Neuronal stem cell (in vitro differentiated cells): Measurements from ENCODE around the gene HCN1.
"Not testable (repeated sequence)": the region's sequence is repeated elsewhere in the genome, so short reads cannot be mapped to it uniquely, and the experiment has no call there.

ENCODE experiments used
- DNase-seq: peaks from one replicate; pipeline ENCODE4 v3.0.0-alpha.2; 2013; ENCODE audit warnings: low spot score
- H2AFZ ChIP-seq: one replicate; pipeline ENCODE4 v1.6.1; 2013; ENCODE audit warnings: mild to moderate bottlenecking, low read length, inconsistent platforms
- H2AK5ac ChIP-seq: 2 replicates; pipeline ENCODE4 v1.6.1; 2013; ENCODE audit warnings: low read depth, mild to moderate bottlenecking, inconsistent platforms, low read length, moderate library complexity, mixed read lengths
- H2BK120ac ChIP-seq: 2 replicates; pipeline ENCODE4 v1.6.1; 2013; ENCODE audit warnings: low read depth, mild to moderate bottlenecking, inconsistent platforms, low read length, moderate library complexity, mixed read lengths
- H2BK12ac ChIP-seq: one replicate; pipeline ENCODE4 v1.6.1; 2013; ENCODE audit warnings: low read length, inconsistent platforms
- H2BK15ac ChIP-seq: 2 replicates; pipeline ENCODE4 v1.6.1; 2013; ENCODE audit warnings: mild to moderate bottlenecking, low read length, inconsistent platforms, mixed read lengths
- H2BK5ac ChIP-seq: one replicate; pipeline ENCODE4 v1.6.1; 2013; ENCODE audit warnings: inconsistent platforms, mild to moderate bottlenecking, low read length, moderate library complexity
- H3K14ac ChIP-seq: one replicate; pipeline ENCODE4 v1.6.1; 2013; ENCODE audit warnings: low read length, inconsistent platforms
- H3K18ac ChIP-seq: 2 replicates; pipeline ENCODE4 v1.6.1; 2013; ENCODE audit warnings: low read length, inconsistent platforms
- H3K23ac ChIP-seq: 2 replicates; pipeline ENCODE4 v1.6.1; 2013; ENCODE audit warnings: low read depth, mild to moderate bottlenecking, mixed read lengths, low read length, inconsistent platforms; ENCODE audit not compliant: poor library complexity
- H3K27ac ChIP-seq: replicated peaks from 3 replicates; pipeline ENCODE4 v1.5.1; 2013; ENCODE audit warnings: low read length, inconsistent platforms
- H3K27me3 ChIP-seq, 3 experiments: 2 replicates each; pipeline ENCODE4 v1.6.1; 2013; ENCODE audit warnings: low read length in 3 of 3, mild to moderate bottlenecking in 2 of 3, inconsistent platforms in 1 of 3, low read depth in 1 of 3, mixed read lengths in 1 of 3, moderate library complexity in 1 of 3; ENCODE audit not compliant: control insufficient read depth in 3 of 3, insufficient read depth in 3 of 3
- H3K36me3 ChIP-seq, 2 donors: replicated peaks in 1 of 2; 2 replicates each; pipeline ENCODE4 v1.6.1; 2013; ENCODE audit warnings: low read length in 2 of 2; ENCODE audit not compliant: control insufficient read depth in 2 of 2, insufficient read depth in 2 of 2
- H3K4ac ChIP-seq: 2 replicates; pipeline ENCODE4 v1.6.1; 2013; ENCODE audit warnings: inconsistent platforms, mild to moderate bottlenecking, low read length, moderate library complexity
- H3K4me1 ChIP-seq, 2 donors: 1 replicate in 1 of 2; 2 replicates in 1 of 2; pipeline ENCODE4 v1.6.1; 2013; ENCODE audit warnings: low read length in 2 of 2, low read depth in 1 of 2; ENCODE audit not compliant: control insufficient read depth in 2 of 2, insufficient read depth in 1 of 2
- H3K4me2 ChIP-seq: one replicate; pipeline ENCODE4 v1.6.1; 2013; ENCODE audit warnings: mild to moderate bottlenecking, low read length, inconsistent platforms; ENCODE audit not compliant: insufficient read depth, poor library complexity, severe bottlenecking
- H3K4me3 ChIP-seq, 2 donors: 2 replicates each; pipeline ENCODE4 v1.5.1; 2013; ENCODE audit warnings: low read length in 2 of 2, mild to moderate bottlenecking in 2 of 2, inconsistent platforms in 1 of 2, moderate library complexity in 1 of 2
- H3K79me1 ChIP-seq: one replicate; pipeline ENCODE4 v1.6.1; 2013; ENCODE audit warnings: low read depth, mild to moderate bottlenecking, inconsistent platforms, low read length, moderate library complexity
- H3K9ac ChIP-seq: one replicate; pipeline ENCODE4 v1.6.1; 2013; ENCODE audit warnings: mild to moderate bottlenecking, low read depth, low read length, inconsistent platforms; ENCODE audit not compliant: poor library complexity
- H3K9me3 ChIP-seq, 2 donors: replicated peaks in 1 of 2; 2 replicates each; pipeline versions ENCODE3 to v1.6.1; 2013; ENCODE audit warnings: low read length in 2 of 2, mild to moderate bottlenecking in 2 of 2, inconsistent platforms in 1 of 2, low read depth in 1 of 2, mixed read lengths in 1 of 2, moderate library complexity in 1 of 2; ENCODE audit not compliant: control insufficient read depth in 2 of 2, insufficient read depth in 1 of 2
- H4K8ac ChIP-seq: one replicate; pipeline ENCODE4 v1.6.1; 2013; ENCODE audit warnings: low read depth, mild to moderate bottlenecking, inconsistent platforms, low read length, moderate library complexity
- H4K91ac ChIP-seq: one replicate; pipeline ENCODE4 v1.6.1; 2013; ENCODE audit warnings: low read length, low read depth, mild to moderate bottlenecking, inconsistent platforms; ENCODE audit not compliant: poor library complexity
- WGBS, 2 donors: extraction: QIAGEN DNeasy Blood & Tissue Kit; methylation state at CpG; one replicate each; pipeline ENCODE4 v1.1.7; 2013; ENCODE audit warnings: missing lambda C conversion rate in 2 of 2, mixed read lengths in 1 of 2; ENCODE audit not compliant: insufficient read length in 2 of 2, insufficient replicate concordance in 1 of 2; ENCODE audit errors: extremely low coverage in 2 of 2; 5-methylcytosine and 5-hydroxymethylcytosine counted together

HCN1 gene

GRCh38 chr5:45491368-45491767 is 204.8 kb downstream of the HCN1 start:
- Histone ChIP-seq H3K79me1 (no peaks in the 10 kb centered on the region), H3K23ac (no peak overlapping the region)
- no CpG with 5 or more reads among the region's 3 CpGs for WGBS, 2 donors

GRCh38 chr5:45484781-45485180 is 211.4 kb downstream of the HCN1 start:
- Histone ChIP-seq H3K18ac (no peak overlapping the region), H3K36me3 (no peaks in the 10 kb centered on the region), H3K79me1 (no peaks in the 10 kb centered on the region), H3K27ac (no peak overlapping the region), H2BK12ac (no peak overlapping the region), H2BK5ac (no peak overlapping the region), H3K23ac (no peak overlapping the region), H3K4me2 (no peak overlapping the region), H2BK120ac (no peak overlapping the region), H2AK5ac (no peak overlapping the region), H3K9me3 (no peaks in the 10 kb centered on the region), H3K9ac (no peak overlapping the region), H4K91ac (no peak overlapping the region), H3K4me1 (no peaks in the 10 kb centered on the region), H4K8ac (no peak overlapping the region), H3K4me3 (no peak overlapping the region), H2AFZ (no peak overlapping the region), H2BK15ac (no peak overlapping the region), H3K4ac (no peak overlapping the region), H3K27me3 (no peaks in the 10 kb centered on the region), H3K14ac (no peak overlapping the region)
- DNase-seq, result no peak
- no CpG with 5 or more reads among the region's 2 CpGs for WGBS, 2 donors

More at GRCh38 chr5:45491368-45491767, 204.8 kb downstream of the HCN1 start:
- no peak for DNase-seq
- Histone ChIP-seq H3K14ac (no peak overlapping the region), H3K4me1 (no peaks in the 10 kb centered on the region), H2BK5ac (no peak overlapping the region), H3K4me3 (no peak overlapping the region), H2AFZ (no peak overlapping the region), H3K18ac (no peak overlapping the region), H4K8ac (no peak overlapping the region), H3K36me3 (no peaks in the 10 kb centered on the region), H3K27me3 (no peaks in the 10 kb centered on the region), H2BK120ac (no peak overlapping the region), H3K9ac (no peak overlapping the region), H3K4me2 (no peak overlapping the region), H3K9me3 (no peaks in the 10 kb centered on the region), H4K91ac (no peak overlapping the region), H2BK12ac (no peak overlapping the region), H2AK5ac (no peak overlapping the region), H3K27ac (no peak overlapping the region), H3K4ac (no peak overlapping the region), H2BK15ac (no peak overlapping the region)

- no peaks in the 10 kb centered on the region for H3K36me3 ChIP-seq
- no peak overlapping the region for H3K4me2 ChIP-seq
- DNase-seq, result peak; percentile 35
- peak overlapping the region; percentile 32 for H2AFZ ChIP-seq
- no peak overlapping the region for H3K9ac ChIP-seq
- H2BK12ac ChIP-seq, result no peak overlapping the region
- no peak overlapping the region for H3K4me3 ChIP-seq
- WGBS, 2 donors, result no CpG with 5 or more reads among the region's 4 CpGs
- H3K18ac ChIP-seq, result no peak overlapping the region
- H2AK5ac ChIP-seq, result no peak overlapping the region
- H3K4ac ChIP-seq, result no peak overlapping the region
- no peaks in the 10 kb centered on the region for H3K9me3 ChIP-seq
- H3K27me3 ChIP-seq, result no peaks in the 10 kb centered on the region
- H3K4me1 ChIP-seq, result no peaks in the 10 kb centered on the region
- H4K91ac ChIP-seq, result no peak overlapping the region
- H3K14ac ChIP-seq, result no peak overlapping the region
- no peak overlapping the region for H2BK120ac ChIP-seq
- no peak overlapping the region for H3K27ac ChIP-seq
- H4K8ac ChIP-seq, result no peak overlapping the region
- no peak overlapping the region for H2BK5ac ChIP-seq
- no peaks in the 10 kb centered on the region for H3K79me1 ChIP-seq
- no peak overlapping the region for H3K23ac ChIP-seq
- H2BK15ac ChIP-seq, result no peak overlapping the region
These were observed 242.1 kb downstream of the HCN1 start for GRCh38 chr5:45454114-45454513.

- H3K27me3 ChIP-seq, H3K9ac ChIP-seq, H2BK5ac ChIP-seq, H2BK12ac ChIP-seq, H3K4me1 ChIP-seq, H3K9me3 ChIP-seq, H2BK15ac ChIP-seq, H3K4ac ChIP-seq, H3K36me3 ChIP-seq, H2AK5ac ChIP-seq, H2BK120ac ChIP-seq, H3K4me3 ChIP-seq, DNase-seq, H3K18ac ChIP-seq, H3K4me2 ChIP-seq, H2AFZ ChIP-seq, H3K23ac ChIP-seq, H4K91ac ChIP-seq, H4K8ac ChIP-seq, H3K79me1 ChIP-seq, H3K14ac ChIP-seq, H3K27ac ChIP-seq: not testable (repeated sequence)
- WGBS, 2 donors, result no CpG with 5 or more reads among the region's 15 CpGs
These were observed 251.3 kb downstream of the HCN1 start for GRCh38 chr5:45444856-45445255.
